Measurements from ENCODE around the gene ZNF512B. TPM values are rescaled to one million over a fixed set of nuclear protein-coding genes. Genes with fewer than 3 reads are reported as not detected.

ZNF512B gene
- total RNA-seq, 1 donor = 14.5 TPM

- peaks cover 57% of the 10 kb centered on the region for H4K20me1 ChIP-seq (ENCODE audit: insufficient read depth, low read length)
- no peaks in the 10 kb centered on the region for H3K27me3 ChIP-seq (ENCODE audit: insufficient read depth, low read length)
- TF ChIP-seq, protein P1, sequence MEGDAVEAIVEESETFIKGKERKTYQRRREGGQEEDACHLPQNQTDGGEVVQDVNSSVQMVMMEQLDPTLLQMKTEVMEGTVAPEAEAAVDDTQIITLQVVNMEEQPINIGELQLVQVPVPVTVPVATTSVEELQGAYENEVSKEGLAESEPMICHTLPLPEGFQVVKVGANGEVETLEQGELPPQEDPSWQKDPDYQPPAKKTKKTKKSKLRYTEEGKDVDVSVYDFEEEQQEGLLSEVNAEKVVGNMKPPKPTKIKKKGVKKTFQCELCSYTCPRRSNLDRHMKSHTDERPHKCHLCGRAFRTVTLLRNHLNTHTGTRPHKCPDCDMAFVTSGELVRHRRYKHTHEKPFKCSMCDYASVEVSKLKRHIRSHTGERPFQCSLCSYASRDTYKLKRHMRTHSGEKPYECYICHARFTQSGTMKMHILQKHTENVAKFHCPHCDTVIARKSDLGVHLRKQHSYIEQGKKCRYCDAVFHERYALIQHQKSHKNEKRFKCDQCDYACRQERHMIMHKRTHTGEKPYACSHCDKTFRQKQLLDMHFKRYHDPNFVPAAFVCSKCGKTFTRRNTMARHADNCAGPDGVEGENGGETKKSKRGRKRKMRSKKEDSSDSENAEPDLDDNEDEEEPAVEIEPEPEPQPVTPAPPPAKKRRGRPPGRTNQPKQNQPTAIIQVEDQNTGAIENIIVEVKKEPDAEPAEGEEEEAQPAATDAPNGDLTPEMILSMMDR (IDR thresholded peaks at IDR 0.05; ENCODE audit: extremely low read depth, low read depth, low read length) = no peak
- no peak overlapping the region for H3K27ac ChIP-seq (ENCODE audit: low read depth, low read length)
- peaks cover 37% of the 10 kb centered on the region for H3K79me2 ChIP-seq (ENCODE audit: insufficient read depth, low read length)
- H2AFZ ChIP-seq (ENCODE audit: low read length) = no peak overlapping the region
- no peaks in the 10 kb centered on the region for H3K9me3 ChIP-seq (ENCODE audit: low read depth, low read length)
- H3K4me1 ChIP-seq (ENCODE audit: insufficient read depth, low read length) = no peaks in the 10 kb centered on the region
- DNase-seq (ENCODE audit: insufficient read length, low spot score, missing footprints) = peak; percentile 83
- H3K4me3 ChIP-seq (ENCODE audit: insufficient read depth, low read length) = no peak overlapping the region
- peaks cover 27% of the 10 kb centered on the region for H3K36me3 ChIP-seq (ENCODE audit: insufficient read depth, low read length)
- H3K4me2 ChIP-seq (ENCODE audit: insufficient read depth, low read length) = no peak overlapping the region
These were observed 29.1 kb downstream of the ZNF512B start for GRCh38 chr20:63940472-63941266.

- DNase-seq (ENCODE audit: insufficient read length, low spot score, missing footprints) = peak; percentile 69
- no peaks in the 10 kb centered on the region for H3K27me3 ChIP-seq (ENCODE audit: insufficient read depth, low read length)
- H3K4me3 ChIP-seq (ENCODE audit: insufficient read depth, low read length) = no peak overlapping the region
- no peaks in the 10 kb centered on the region for H3K9me3 ChIP-seq (ENCODE audit: low read depth, low read length)
- TF ChIP-seq, protein P1 (IDR thresholded peaks at IDR 0.05; ENCODE audit: extremely low read depth, low read depth, low read length) = no peak
- no peak overlapping the region for H3K27ac ChIP-seq (ENCODE audit: low read depth, low read length)
- H3K36me3 ChIP-seq (ENCODE audit: insufficient read depth, low read length) = peaks cover 30% of the 10 kb centered on the region
- H4K20me1 ChIP-seq (ENCODE audit: insufficient read depth, low read length) = peaks cover 54% of the 10 kb centered on the region
- peaks cover 37% of the 10 kb centered on the region for H3K79me2 ChIP-seq (ENCODE audit: insufficient read depth, low read length)
- H3K4me1 ChIP-seq (ENCODE audit: insufficient read depth, low read length) = no peaks in the 10 kb centered on the region
- no peak overlapping the region for H3K4me2 ChIP-seq (ENCODE audit: insufficient read depth, low read length)
- H2AFZ ChIP-seq (ENCODE audit: low read length) = no peak overlapping the region
These were observed 29.7 kb downstream of the ZNF512B start for GRCh38 chr20:63940071-63940471.

DNA sequence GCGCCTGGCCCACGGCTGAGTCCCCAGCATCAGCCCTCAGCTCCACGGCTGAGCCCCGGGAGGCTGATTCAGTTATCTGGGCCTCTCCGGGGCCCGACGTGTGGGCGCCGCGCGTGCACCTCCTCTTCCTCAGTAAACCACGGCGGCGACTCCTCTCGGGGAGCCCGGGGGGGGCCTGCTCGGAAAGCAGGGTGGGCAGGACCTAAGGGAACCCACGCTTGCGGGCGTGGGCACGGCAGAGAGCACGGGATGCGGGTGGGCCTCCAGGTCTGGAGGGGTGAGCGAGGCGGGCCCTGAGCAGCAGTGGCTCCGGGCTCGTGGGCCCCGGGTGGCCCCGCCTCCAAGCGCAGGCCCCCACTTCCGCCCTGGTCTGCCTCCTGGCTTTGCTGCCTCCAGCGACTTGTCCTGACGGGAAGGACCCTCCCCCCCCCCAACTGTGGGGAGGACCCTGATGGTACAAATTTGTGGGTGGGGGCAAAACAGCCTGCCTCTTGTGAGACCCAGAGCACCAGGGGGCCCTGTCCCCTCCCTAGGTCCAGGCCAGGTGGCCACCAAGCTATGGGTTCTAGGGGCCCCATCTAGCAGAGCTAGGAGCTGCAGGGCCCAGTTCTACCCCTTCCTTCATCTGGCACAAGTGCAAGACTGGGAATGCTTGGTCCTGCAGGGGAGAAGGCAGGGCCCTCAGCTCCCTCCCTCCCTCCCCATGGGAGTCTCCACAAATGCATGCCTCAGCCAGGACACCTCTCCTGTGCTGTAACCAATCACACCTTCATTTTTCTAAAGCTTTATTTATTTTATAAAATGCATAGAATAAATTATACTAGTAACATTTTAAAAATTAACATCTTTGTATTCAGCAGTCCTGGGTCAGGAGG, 30.4 kb downstream of the ZNF512B start:
- DNase-seq (ENCODE audit: insufficient read length, low spot score, missing footprints) = peak; percentile 83
- peaks cover 55% of the 10 kb centered on the region for H4K20me1 ChIP-seq (ENCODE audit: insufficient read depth, low read length)
- H2AFZ ChIP-seq (ENCODE audit: low read length) = no peak overlapping the region
- no peak overlapping the region for H3K4me3 ChIP-seq (ENCODE audit: insufficient read depth, low read length)
- no peaks in the 10 kb centered on the region for H3K4me1 ChIP-seq (ENCODE audit: insufficient read depth, low read length)
- peaks cover 41% of the 10 kb centered on the region for H3K79me2 ChIP-seq (ENCODE audit: insufficient read depth, low read length)
- no peaks in the 10 kb centered on the region for H3K9me3 ChIP-seq (ENCODE audit: low read depth, low read length)
- H3K27me3 ChIP-seq (ENCODE audit: insufficient read depth, low read length) = no peaks in the 10 kb centered on the region
- H3K36me3 ChIP-seq (ENCODE audit: insufficient read depth, low read length) = peaks cover 36% of the 10 kb centered on the region
- H3K27ac ChIP-seq (ENCODE audit: low read depth, low read length) = no peak overlapping the region
- H3K4me2 ChIP-seq (ENCODE audit: insufficient read depth, low read length) = no peak overlapping the region
- TF ChIP-seq, protein P1 (IDR thresholded peaks at IDR 0.05; ENCODE audit: extremely low read depth, low read depth, low read length) = no peak

- H3K27me3 ChIP-seq (ENCODE audit: insufficient read depth, low read length) = no peaks in the 10 kb centered on the region
- no peak overlapping the region for H3K27ac ChIP-seq (ENCODE audit: low read depth, low read length)
- peak; percentile 80 for DNase-seq (ENCODE audit: insufficient read length, low spot score, missing footprints)
- no peaks in the 10 kb centered on the region for H3K9me3 ChIP-seq (ENCODE audit: low read depth, low read length)
- no peak overlapping the region for H3K4me3 ChIP-seq (ENCODE audit: insufficient read depth, low read length)
- H3K4me1 ChIP-seq (ENCODE audit: insufficient read depth, low read length) = no peaks in the 10 kb centered on the region
- H3K36me3 ChIP-seq (ENCODE audit: insufficient read depth, low read length) = peaks cover 39% of the 10 kb centered on the region
- TF ChIP-seq, protein P1 (IDR thresholded peaks at IDR 0.05; ENCODE audit: extremely low read depth, low read depth, low read length) = no peak
- peaks cover 52% of the 10 kb centered on the region for H3K79me2 ChIP-seq (ENCODE audit: insufficient read depth, low read length)
- H3K4me2 ChIP-seq (ENCODE audit: insufficient read depth, low read length) = no peak overlapping the region
- H2AFZ ChIP-seq (ENCODE audit: low read length) = no peak overlapping the region
- H4K20me1 ChIP-seq (ENCODE audit: insufficient read depth, low read length) = peaks cover 52% of the 10 kb centered on the region
These were observed 32.1 kb downstream of the ZNF512B start for GRCh38 chr20:63937596-63937995.
